Cortex of kidney (tissue), 1 donor: ENCODE data around the gene C17orf75.

ENCODE experiments used
- DNase-seq: peaks from one replicate; lab custom pipeline; 2025; lab: John Stamatoyannopoulos, UW

C17orf75 gene

DNA sequence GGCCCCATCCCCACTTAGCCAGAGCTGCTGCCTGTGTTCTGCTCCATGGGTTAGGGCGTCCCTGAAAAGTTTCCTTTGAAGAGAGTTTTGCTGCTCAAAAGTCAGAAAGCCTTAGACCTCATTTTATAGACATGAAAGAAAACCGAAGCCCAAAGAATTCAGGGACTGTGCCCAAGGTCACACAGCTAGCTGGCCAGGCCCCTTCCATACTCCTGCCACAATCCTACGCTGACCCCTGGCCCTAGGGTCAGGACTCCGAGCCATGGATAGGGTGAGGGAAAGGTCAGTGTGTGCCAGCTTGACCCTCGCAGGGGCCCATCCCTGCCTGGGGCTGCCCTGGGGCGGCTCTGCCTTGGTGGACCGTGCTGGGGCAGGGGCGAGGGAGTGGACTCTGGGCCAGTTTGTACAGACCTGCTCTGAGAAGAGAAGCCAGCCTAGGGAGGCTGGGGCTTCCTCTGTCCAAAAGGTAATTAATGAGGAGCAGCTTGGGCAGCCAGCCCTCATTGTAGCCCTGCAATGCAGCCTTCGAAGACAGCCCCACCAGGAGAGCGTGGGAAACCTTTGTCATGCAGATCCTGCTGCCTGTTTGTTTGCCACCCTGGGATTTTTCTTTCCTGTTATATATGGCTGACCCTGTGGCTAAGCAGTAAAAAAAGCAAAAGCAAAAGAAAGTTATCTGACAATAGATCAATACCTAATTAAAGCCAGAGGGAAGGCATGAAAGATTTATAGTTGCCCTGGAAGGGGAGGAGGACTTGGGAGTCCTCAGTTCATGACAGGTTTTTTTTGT, 38.9 kb downstream of the C17orf75 start:
- no peak for DNase-seq

- no peak for DNase-seq
Observed at GRCh38 chr17:32302037-32302436, 39.9 kb downstream of the C17orf75 start.

DNA sequence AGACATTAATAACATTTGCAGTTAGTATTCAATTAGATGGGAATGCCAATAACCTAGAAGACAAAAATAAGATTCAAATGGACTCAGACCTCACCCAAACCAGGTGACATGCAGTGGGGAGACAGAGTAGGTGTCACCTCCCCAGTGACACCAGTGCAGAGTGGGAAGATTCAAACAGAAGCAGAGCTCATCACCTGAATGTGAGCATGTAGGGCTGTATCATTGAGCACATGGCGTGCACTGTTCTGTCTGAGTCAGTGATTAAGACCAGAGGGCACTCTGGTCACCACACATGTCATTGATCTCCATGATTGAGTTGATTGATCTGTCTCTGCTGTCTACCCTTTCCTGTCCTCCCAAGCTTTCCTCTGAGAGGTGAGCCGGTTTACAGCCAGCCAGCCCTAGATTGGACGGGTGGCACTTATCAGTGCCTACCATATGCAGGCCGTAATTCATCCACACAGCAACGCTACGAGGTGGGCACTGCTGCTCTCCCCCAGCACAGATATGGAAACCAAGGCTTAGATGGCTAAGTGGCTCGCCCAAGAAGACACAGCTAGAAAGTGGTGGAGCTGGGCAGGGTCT, 42.3 kb downstream of the C17orf75 start:
- no peak for DNase-seq

DNA sequence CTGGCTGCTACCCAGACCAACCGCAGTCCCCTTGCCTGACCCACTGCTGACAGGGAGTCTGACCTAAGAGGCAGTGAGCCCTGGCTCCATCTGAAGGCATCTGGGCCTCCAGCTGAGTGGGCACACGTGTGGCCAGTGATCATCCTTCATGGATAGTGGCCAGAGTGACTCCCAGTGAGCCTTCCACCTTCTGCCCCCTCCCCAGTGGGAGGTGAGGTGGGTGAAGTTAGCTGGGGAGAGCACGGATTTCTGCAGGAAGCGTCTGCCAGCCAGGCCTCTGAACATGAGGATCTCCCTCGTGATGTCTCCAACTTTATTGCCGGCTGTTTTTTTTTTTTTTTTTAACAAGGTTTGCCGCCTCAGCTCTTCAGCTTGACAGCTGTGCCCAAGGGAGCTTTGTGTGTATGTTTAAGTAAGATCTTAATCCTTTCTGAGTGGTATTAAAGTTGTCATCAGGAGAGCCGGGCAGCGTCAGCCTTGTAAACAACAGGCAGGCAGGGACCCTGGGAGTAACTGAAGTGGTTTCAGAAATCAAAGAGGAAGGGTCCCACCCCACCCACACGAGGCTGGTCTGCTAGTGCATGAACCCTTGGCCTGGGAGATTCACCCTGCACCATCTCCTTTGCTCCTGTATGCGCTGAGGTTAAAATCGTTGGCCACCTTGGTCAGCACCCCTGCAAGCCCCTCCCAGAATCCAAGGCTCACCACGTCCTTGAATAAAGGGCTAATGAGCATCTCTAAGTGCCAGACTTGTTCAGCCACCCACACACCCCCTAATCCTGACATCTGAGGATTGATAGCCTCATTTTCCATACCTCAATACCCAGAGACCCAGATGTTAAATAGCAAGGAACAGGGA, 43.0 kb downstream of the C17orf75 start:
- no peak for DNase-seq

DNA sequence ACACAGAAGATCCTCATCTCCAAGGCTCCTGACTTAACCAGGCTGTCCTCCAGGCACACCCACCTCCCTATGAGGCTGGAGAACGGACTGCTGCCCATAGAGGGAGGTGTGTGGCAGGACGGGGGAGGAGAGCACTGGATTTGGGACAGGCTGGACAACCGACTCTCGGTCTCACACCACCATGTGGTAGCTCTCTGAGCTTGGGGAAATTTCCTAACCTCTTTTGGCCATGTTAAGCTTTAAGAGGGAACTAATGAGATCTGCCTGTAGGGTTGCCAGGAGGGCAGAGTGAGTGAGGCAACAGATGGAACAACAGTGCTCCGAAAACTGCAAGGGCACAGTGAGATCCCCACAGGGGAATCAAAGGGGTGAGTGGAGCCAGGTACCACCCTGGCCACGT, 43.7 kb downstream of the C17orf75 start:
- DNase-seq = no peak

DNA sequence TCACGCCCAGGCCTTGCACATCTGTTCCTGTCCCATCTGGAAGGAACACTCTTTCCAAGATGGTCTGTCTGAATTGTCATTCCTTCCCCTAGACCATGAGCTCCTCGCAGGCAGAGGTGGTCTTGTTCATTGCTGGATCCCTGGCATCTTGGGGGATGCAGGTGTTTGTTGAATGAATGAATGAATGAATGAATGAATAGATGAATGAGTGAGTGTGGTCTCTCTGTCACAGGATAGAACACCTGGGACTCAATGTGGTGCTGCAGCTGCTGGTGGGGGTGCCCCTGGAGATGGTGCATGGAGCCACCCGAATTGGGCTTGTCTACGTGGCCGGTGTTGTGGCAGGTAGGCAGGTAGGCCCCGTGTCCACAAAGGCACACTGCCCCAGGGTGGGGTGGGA, 44.1 kb downstream of the C17orf75 start:
- no peak for DNase-seq

DNA sequence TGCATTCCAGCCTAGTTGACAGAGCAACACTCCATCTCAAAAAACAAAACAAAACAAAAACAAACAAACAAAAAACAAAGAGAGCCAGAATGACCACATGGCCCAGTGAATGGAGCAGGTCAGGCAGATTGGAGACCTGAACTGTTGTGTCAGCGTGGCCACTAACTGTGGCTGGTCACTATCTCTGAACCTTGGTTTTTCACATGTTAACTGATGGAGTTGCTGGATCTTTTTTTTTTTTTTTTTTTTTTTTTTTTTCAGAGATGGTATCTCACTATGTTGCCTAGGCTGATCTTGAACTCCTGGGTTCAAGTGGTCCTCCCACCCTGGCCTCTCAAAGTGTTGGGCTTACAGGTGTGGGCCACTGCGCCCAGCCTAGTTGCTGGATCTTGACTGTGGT, 44.5 kb downstream of the C17orf75 start:
- no peak for DNase-seq

DNA sequence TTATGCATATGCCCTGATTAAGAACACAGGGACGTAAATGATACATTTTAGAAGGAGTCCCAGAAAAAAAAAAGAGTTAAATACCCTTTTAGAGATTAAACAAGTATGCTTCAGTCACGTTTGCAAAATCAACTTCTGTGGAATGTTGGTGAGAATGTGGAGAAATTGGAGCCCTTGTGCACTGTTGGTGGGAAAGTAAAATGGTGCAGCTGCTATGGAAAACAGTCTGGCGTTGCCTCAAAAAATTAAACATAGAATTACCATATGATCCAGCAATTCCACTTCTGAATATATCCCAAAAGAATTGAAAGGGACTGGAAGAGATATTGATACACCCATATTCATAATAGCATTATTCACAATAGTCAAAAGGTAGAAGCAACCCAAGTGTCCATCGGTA, 49.9 kb downstream of the C17orf75 start:
- no peak for DNase-seq

GRCh38 chr17:32289471-32290070, 52.4 kb downstream of the C17orf75 start:
- no peak for DNase-seq

GRCh38 chr17:32288615-32289014, 53.4 kb downstream of the C17orf75 start:
- no peak for DNase-seq

GRCh38 chr17:32287804-32288511, 54.0 kb downstream of the C17orf75 start:
- DNase-seq = no peak

DNA sequence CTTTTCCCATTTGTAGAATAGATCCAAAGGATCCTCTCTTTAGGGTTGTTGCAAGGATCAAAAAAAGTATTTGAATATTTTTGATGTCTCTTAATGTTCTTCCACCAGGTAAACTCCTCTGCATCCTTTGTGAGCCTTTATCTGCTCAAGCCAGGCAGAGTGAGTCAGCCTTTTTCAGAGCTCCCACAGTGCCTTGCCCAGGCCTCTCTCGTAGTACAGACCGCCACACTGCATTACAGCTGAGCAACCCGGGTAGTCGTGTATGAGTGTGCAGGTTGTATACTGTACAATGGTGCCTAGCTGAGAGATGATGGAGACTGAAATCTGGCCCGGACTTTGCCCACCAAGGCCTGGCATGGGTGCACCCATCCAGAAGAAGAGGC, 55.5 kb downstream of the C17orf75 start:
- DNase-seq = no peak

DNA sequence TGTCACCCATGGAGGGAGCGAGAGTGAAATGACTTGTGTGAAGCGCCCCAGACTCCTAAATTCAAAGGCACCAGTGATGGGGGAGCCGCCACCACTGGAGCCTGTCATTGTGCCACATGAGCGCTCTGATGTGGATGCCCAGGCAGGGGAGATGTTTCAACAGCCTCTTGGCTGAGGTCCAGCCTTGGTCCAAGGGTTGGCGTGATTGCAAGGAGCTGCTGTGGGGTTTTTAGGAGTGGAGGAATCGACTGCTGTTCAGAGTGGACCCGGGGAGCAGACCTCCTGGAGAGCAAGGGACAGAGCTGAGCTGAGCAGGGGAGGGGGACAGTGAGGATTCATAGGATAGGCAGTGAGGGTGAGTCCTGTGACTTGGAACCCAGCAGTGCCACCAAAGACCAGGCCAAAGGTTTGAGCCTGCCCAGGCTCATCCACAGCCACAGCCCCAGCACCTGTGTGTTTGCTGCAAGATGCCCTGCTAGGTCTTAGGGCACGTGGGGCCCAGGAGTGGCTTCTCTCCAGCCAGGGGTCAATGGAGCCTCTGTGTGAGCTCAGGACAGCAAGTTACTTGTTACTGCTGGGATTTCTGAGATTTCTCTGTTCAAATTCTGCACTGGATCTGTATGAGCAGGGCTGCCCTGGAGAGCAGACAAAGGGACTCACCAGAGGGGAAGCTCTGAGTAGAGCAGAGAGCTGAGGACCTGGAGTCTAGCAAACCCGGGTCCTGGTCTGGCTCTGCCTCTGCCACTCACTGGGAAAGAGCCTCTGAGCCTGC, 56.0 kb downstream of the C17orf75 start:
- DNase-seq = no peak

- DNase-seq = no peak
Observed at GRCh38 chr17:32285306-32285705, 56.7 kb downstream of the C17orf75 start.

DNA sequence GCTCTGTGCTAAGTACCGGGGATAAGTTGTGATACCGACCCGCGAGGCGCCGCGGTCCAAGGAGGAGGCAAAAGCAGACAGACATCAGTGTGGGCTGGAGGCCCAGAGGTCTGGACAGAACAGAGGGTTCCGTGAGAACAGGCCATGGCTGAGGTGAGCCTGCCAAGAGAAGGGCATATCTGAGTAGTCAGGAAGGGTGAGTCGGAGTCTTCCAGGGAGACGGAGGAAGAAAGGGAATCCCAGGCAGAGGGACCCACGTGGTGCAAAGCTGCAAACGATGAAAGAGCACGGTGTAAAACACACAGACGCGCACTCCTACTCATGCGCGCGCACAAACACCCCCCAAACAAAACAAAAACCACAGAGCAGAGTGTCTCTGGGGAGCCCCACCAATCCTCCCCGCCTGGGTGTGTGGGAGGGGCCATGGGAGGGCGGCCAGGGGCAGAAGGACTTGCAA, 58.2 kb downstream of the C17orf75 start:
- DNase-seq = no peak

DNA sequence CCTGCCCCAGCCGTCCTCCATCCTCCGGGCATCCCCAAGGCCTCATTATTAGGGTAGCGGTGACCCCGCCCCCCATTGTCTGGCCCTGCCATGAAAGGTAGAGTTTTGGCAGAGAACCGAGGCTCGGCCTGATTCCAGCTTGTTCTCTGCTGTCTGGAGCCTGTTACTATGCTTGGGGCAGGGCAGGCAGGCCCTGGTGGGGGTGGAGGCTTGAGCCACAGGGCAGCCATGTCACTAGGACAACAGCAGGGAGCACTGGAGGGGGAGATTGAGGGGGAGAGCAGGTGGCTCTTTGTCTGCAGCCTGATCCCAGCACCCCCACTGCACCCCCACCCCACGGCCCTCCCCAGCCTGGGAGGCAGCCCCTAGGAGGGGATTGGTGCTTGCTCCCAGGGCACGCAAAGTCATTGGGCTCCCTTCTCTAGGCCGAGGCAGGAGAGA, 60.9 kb downstream of the C17orf75 start:
- no peak for DNase-seq

- DNase-seq = no peak
Observed at GRCh38 chr17:32279891-32280716, 61.9 kb downstream of the C17orf75 start.

DNA sequence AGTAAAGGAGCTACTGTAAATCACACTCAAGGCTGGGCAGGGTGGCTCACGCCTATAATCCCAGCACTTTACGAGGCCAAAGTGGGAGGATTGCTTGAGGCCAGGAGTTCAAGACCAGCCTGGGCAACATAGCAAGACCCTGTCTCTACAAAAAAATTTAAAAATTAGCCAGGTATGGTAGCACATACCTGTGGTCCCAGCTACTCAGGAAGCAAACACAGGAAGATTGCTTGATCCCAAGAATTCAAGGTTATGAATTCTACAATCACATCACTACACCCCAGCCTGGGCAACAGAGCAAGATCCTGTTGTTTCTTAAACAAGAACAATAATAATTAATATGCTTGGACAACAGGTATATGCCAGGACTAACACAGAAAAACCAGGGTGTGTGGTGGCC, 63.2 kb downstream of the C17orf75 start:
- no peak for DNase-seq
